Spleen (tissue), 7 donors: ENCODE results near the gene DDX51.

Experiments
- CTCF ChIP-seq, 11 experiments: fragments of 200-600 bp in 7 of 11; fragments of 450-650 bp in 4 of 11; sonication (generic) in 4 of 11; IDR thresholded peaks in 8 of 11; conservative IDR thresholded peaks in 3 of 11; 1 replicate in 7 of 11; 2 replicates in 4 of 11; pipeline versions ENCODE4 v1.4.0 to v1.8.0; 2016 to 2021; ENCODE audit warnings: antibody characterized with exemption in 11 of 11, inconsistent platforms in 4 of 11, mild to moderate bottlenecking in 1 of 11
- POLR2A ChIP-seq, 3 donors: fragments of 450-650 bp; IDR thresholded peaks; one replicate each; pipeline ENCODE4 v1.5.1; 2017; ENCODE audit warnings: antibody characterized with exemption in 3 of 3, mild to moderate bottlenecking in 1 of 3
- POLR2AphosphoS5 ChIP-seq, 3 donors: sonication (generic); formaldehyde crosslinking; IDR thresholded peaks; one replicate each; pipeline ENCODE4 v1.5.1; 2017; ENCODE audit warnings: antibody characterized with exemption in 3 of 3
- donor health status: DM: no; HTN: no; CAD: no; lungs with moderate emphysema.
- donor health status: DM: no; HTN: no; CAD: no.
- donor health status: DM: no; HTN: no; CAD: no.

- TF ChIP-seq CTCF (IDR thresholded peaks at IDR 0.05 in 8 of 11, conservative IDR thresholded peaks at IDR 0.05 in 3 of 11) (no peak), POLR2AphosphoS5 (IDR thresholded peaks at IDR 0.05) (no peak), POLR2A (IDR thresholded peaks at IDR 0.05) (no peak)
Observed at GRCh38 chr12:132158677-132159554, 14.8 kb upstream of the DDX51 start.
